SK-N-MC (cell line): ENCODE measurements around the gene AHRR.

ENCODE experiments used
- DNase-seq: peaks from one replicate; pipeline ENCODE4 v3.0.0-alpha.2; 2011; ENCODE audit warnings: low read depth, low spot score
- H3K27ac ChIP-seq: fragments of 200-600 bp; sonication (generic); 2 replicates; pipeline ENCODE4 v1.5.1; 2016; ENCODE audit warnings: mixed run types
- H3K36me3 ChIP-seq: fragments of 200-600 bp; sonication (generic); 2 replicates; pipeline ENCODE4 v1.6.1; 2017; ENCODE audit warnings: antibody characterized with exemption, low read length, mixed read lengths; ENCODE audit not compliant: insufficient read depth
- H3K4me3 ChIP-seq: fragments of 200-600 bp; sonication (generic); 2 replicates; pipeline ENCODE4 v1.5.1; 2016
- H3K9ac ChIP-seq: fragments of 200-600 bp; sonication (generic); 2 replicates; pipeline ENCODE4 v1.8.0; 2017; ENCODE audit warnings: mixed run types, mixed read lengths; ENCODE audit not compliant: insufficient read length
- H3K9me3 ChIP-seq: fragments of 200-600 bp; sonication (generic); 2 replicates; pipeline ENCODE4 v1.6.1; 2017; ENCODE audit warnings: low read depth, mild to moderate bottlenecking, antibody characterized with exemption, low read length, moderate library complexity, mixed read lengths
- EZH2 ChIP-seq: fragments of 200-600 bp; sonication (generic); IDR thresholded peaks from one replicate; pipeline ENCODE4 v1.6.1; 2017; ENCODE audit warnings: antibody characterized with exemption
- FOXP2 ChIP-seq: optimal IDR thresholded peaks from 2 replicates; pipeline ENCODE3; 2011; ENCODE audit warnings: mild to moderate bottlenecking, moderate library complexity; ENCODE audit not compliant: insufficient read depth; ENCODE audit errors: extremely low read length, control extremely low read depth
- POLR2AphosphoS5 ChIP-seq: IDR thresholded peaks from 2 replicates; pipeline ENCODE4 v1.6.1; 2012; ENCODE audit warnings: mild to moderate bottlenecking, low read depth, low read length, borderline replicate concordance

Gene AHRR

DNA sequence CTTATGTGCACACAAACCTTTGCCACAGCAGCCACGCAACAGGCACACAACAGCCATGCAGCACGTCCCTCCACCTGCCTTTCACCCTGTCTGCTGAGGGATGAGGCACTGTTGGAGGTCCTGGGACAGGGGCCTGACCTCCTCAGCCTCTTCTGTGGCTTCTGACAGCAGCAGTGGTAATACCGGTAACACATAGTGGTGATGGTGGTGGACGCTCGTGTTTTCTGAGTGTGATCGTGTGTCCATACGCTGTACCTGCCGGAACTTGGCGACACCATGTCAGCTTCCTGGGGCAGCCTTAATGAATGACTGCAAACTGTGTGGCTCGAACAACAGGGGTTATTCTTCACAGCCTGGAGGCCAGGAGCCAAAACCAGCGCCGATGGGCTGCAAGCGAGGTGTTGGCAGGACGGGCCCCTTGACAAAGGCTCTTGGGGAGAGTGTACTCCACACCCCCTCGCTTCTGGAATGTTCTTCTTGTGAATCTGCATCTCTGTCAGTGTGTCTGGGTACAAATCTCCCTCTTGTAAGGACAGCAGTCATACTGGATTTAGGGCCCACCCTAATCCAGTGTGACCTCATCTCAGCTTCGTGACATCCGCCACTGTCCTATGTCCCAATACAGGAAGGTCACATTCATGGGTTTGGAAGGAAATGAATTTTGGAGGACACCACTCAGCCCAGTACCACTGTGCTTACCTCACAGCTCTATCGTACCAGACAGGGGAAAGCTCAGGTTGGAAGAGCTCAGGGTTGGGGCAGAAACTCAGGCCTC is 66.2 kb downstream of the AHRR start:
- H3K9ac ChIP-seq: no peak overlapping the region
- DNase-seq: no peak
- H3K27ac ChIP-seq: no peak overlapping the region

DNA sequence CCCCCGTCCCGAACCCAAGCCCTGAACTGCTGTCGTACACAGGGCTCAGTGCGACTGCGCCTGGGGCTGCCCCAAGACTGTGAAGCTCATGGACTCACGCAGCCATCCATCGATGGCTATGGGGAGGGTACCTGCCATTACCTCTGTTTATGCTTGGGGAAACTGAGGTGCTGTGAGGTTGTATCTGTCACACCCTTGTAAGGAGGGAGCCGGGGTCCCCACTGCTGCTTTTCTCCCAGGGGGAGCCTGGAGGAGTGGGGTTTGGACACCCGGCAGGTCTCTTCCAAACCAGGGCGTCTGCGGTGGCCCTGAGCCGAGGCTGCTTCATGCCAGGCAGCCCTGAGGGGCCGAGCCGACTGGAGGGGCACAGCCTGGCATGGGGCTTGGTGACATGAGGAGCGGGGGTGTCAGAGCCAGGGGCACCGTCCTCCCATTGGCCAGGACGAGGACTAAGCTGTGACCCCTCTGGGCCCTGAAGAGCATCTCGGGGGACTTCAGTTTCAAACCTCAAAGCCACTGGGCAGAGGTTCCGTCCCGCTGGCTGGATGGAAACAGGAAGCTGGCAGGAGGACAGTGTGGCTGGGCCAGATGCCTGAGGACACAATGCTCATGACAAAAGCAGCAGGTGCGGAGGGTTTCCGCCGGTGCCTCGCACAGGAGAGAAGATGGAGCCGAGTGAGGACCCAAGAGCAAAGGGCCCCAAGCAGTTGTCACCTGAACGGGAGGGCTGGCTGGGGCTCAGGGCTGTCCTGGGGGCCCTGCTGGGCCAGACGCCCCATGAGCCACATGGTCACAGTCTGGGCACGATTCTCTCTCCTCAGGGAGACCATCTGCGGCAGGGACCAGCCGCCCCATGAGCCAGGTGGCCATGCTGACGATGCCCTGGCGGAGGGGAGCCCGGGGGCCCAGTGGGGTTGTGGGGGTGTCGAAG is 67.0 kb downstream of the AHRR start:
- no peak for DNase-seq
- Histone ChIP-seq H3K36me3 (peaks cover 41% of the 10 kb centered on the region), H3K9me3 (0 out of 2 replicates have a peak, but pooled peaks cover 13% of the 10 kb centered on the region), H3K27ac (no peak overlapping the region), H3K9ac (no peak overlapping the region), H3K4me3 (no peak overlapping the region)
- TF ChIP-seq POLR2AphosphoS5: no peak
- no peak for TF ChIP-seq FOXP2
- TF ChIP-seq EZH2: no peak

More for the DNA sequence above, 66.2 kb downstream of the AHRR start:
- peaks cover 47% of the 10 kb centered on the region for H3K36me3 ChIP-seq
- TF ChIP-seq EZH2 (no peak), POLR2AphosphoS5 (no peak), FOXP2 (no peak)
- no peak overlapping the region for H3K4me3 ChIP-seq
- 0 out of 2 replicates have a peak, but pooled peaks cover 13% of the 10 kb centered on the region for H3K9me3 ChIP-seq

DNA sequence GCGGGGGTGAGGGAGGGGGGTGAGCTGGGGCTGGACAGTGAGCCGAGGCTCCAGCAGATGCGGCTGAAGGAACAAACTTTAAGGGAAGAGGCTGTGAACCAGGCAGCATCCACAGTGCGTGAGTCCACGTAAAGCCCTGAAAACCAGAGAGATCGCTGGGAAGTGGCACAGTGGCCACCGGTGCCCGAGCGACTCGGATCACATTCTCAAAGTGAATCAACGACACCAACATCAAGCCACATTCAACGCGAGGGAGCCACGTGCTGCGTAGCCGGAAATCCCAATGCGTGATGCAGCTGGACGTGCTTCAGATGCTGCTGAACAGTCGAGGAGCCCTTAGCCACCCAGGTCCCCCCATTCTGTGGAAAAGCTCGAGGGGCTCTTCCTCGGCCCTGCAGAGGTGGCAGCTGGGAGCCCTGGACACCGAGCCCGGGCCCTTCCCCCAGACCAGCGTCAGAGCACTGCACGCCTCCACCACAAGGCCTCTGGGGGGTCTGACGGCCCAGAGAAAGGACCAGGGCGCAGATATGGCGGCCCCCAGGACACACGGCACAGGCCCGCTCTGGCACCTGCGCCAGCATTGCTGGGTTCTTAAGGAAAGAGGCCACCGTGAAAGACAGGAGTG is 67.8 kb downstream of the AHRR start:
- Histone ChIP-seq H3K27ac (no peak overlapping the region), H3K36me3 (peaks cover 33% of the 10 kb centered on the region), H3K9ac (no peak overlapping the region), H3K4me3 (no peak overlapping the region), H3K9me3 (0 out of 2 replicates have a peak, but pooled peaks cover 13% of the 10 kb centered on the region)
- TF ChIP-seq FOXP2: no peak
- TF ChIP-seq POLR2AphosphoS5: no peak
- no peak for TF ChIP-seq EZH2
- DNase-seq: no peak

DNA sequence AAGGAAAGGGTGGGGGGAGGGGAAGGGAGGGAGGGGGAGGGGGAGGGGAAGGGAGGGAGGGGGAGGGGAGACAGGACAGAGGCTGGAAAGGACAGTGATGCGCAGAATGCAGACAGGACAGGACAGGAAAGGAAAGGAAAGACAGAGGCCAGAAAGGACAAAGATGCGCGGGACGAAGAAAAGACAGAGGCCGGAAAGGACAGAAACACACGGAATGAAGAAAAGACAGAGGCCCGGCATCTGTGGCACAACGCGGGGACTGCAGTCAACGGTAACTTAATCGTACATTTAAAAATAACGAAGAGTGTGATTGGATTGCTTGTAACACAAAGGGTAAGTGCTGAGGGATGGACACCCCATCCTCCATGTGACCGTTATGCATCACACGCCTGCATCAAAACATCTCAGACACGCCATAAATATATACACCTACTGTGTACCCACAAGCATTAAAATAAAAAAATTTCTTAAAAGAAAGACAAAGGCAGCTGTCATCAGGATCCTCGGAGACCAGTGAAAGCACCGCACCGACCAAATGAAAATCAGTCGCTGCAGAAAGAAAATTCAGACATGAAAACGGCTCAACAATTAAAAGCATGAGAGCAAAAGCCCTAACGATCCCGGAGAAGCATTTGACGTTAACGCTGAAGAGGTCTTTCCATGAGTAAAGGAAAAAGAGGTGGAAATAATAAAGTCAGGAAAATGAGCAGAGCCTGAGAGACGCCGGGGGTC is 68.5 kb downstream of the AHRR start:
- Histone ChIP-seq H3K9me3 (0 out of 2 replicates have a peak, but pooled peaks cover 8% of the 10 kb centered on the region), H3K27ac (peak overlapping the region; percentile 79), H3K4me3 (peak overlapping the region; percentile 4; the same call in 1 of the 2 replicates), H3K36me3 (peaks cover 26% of the 10 kb centered on the region), H3K9ac (no peak overlapping the region)
- peak; percentile 5; the same call in 1 of the 2 replicates for TF ChIP-seq POLR2AphosphoS5
- no peak for TF ChIP-seq FOXP2
- no peak for DNase-seq

DNA sequence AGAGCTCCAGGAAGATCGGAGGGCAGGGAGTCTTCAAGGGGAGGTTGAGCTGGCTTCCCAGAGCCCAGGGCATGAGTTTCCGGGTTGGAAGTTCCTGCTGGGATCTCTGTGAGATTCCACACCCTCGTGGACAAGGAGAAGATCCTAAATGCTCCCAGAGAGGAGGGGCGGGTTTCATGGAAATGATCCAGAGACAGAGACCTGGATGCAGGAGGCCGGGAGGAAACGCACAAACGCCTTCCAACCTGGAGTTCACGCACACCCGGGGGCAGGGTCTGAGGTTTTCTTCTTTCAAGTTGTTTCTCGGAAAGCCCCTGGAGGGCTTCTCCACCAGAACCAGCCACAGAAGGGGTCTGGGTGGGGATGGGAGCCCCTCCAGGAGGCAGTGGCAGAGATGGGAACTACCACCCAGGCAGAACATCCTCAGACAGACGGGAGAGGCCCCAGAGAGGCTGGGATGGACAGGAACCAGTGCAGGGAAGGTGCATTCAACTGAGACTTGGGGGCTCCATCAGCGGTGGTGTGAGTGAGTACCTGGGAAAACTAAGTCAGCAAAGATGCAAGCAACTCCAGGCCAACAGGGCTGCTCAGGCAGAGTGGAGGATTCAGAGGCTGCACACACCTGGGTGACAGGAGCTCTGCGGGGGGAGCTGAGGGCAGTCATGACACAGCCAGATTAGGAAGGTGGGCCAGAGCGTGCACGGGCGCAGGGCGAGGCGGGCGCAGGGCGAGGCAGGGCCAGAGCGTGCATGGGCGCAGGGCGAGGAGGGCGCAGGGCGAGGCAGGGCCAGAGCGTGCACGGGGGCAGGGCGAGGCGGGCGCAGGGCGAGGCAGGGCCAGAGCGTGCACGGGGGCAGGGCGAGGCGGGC is 69.3 kb downstream of the AHRR start:
- H3K4me3 ChIP-seq: peak overlapping the region; percentile 4; the same call in 1 of the 2 replicates
- TF ChIP-seq POLR2AphosphoS5: no peak
- TF ChIP-seq EZH2: no peak
- no peak for TF ChIP-seq FOXP2
- DNase-seq: no peak
- H3K36me3 ChIP-seq: peaks cover 18% of the 10 kb centered on the region
- H3K27ac ChIP-seq: peak overlapping the region; percentile 79
- no peak overlapping the region for H3K9ac ChIP-seq
- H3K9me3 ChIP-seq: 0 out of 2 replicates have a peak, but pooled peaks cover under 1% of the 10 kb centered on the region

DNA sequence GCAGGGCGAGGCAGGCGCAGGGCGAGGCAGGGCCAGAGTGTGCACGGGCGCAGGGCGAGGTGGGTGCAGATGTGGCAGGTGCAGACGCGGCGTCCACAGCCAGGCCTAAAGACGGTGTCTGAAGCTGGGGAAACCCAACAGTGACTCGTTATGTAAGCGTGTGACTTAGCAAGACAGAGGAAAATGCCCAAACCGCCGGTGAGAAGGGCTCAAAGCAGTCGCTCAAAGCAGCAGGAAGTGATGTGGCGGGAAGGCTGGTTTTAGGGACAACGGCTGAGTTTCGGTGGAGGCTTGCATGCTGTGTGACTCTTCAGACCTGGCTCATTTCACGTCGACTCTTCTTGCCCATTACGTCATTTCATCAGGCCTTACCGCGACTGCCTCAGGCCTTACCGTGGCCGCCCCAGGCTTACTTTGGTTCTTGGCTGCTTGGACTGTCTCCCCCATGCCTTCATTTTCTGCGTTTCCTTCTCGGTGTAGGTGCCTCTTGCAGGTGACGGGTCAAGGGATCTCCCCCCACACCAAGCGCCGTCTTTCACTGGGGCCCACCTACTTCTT is 71.0 kb downstream of the AHRR start:
- H3K27ac ChIP-seq: peak overlapping the region; percentile 92
- no peak for DNase-seq
- H3K9me3 ChIP-seq: no peaks in the 10 kb centered on the region
- peaks cover 6% of the 10 kb centered on the region; the same call in 1 of the 2 replicates for H3K36me3 ChIP-seq
- TF ChIP-seq FOXP2: no peak
- no peak for TF ChIP-seq POLR2AphosphoS5
- TF ChIP-seq EZH2: no peak
- H3K4me3 ChIP-seq: no peak overlapping the region
- no peak overlapping the region for H3K9ac ChIP-seq
